RWPE1 (cell line): ENCODE results near the gene PAEP.
"Not testable (repeated sequence)": the region's sequence is repeated elsewhere in the genome, so short reads cannot be mapped to it uniquely, and the experiment has no call there.

Experiments used
- CTCF ChIA-PET: fragments of 350-600 bp; sonication (Branson Sonifier 250); formaldehyde crosslinking; extraction: SDS; loops from one replicate; lab custom pipeline; 2021; lab: Yijun Ruan, JAX
- POLR2A ChIA-PET: fragments of 400-600 bp; formaldehyde crosslinking; extraction: SDS; loops from one replicate; lab custom pipeline; 2020; ENCODE audit warnings: antibody characterized with exemption; ENCODE audit not compliant: low non-redundant PET; lab: Yijun Ruan, JAX
- DNase-seq: peaks from one replicate; pipeline ENCODE4 v3.0.0; 2012; ENCODE audit warnings: low spot score
- H3K27ac ChIP-seq: fragments of 450-650 bp; 2 replicates; pipeline ENCODE4 v1.5.1; 2017
- TF ChIP-seq, protein P1 (sequence below): fragments of 450-650 bp; conservative IDR thresholded peaks from 2 replicates; pipeline ENCODE4 v1.5.1; 2017; ENCODE audit warnings: low read depth, mild to moderate bottlenecking

PAEP gene

DNA sequence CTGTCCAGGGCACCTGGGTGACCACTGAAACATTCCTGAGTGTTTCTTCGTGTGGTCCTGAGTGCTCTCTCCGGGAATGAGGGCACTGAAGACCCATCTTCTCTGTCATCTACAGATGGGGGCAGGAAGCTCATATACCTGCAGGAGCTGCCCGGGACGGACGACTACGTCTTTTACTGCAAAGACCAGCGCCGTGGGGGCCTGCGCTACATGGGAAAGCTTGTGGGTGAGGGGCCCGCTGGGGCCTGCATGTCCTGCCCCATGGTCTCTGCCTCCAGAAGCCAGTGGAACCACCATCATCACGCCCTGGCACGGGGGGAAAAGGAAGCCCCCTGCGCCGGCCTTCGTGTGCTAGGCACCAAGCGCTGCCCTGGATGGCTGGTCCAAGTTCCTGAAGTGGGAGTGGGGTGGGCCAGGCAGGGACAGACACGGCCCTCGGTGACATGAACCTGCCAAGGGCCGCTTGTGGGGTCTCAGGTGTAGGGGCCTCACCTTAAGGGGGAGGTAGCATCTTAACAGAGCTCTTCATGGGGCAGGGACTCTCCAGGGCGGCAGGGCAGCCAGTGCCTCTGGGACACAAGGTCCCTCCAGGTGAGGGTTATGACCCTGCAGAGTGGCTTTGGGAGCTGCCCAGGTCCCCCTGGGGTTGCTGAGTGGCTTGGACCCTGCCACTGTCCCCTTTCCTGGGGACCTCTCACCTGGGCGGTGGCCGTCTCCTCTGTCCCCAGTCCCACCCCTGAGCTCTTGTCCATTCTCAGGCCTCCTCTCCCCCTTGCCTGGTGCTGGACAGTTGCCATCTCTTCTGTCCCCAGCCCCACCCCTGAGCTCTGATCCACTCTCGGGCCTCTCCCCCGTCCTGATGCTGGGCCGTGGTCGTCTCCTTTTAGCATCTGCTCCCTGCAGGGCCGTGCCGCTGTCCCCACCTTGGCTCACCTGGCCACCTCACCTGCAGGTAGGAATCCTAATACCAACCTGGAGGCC is 13.5 kb upstream of the PAEP start:
- CTCF ChIA-PET = interaction anchor here (0.6 to 0.7 kb wide), 2 partner anchors 67 to 75 kb away, joined by 3 to 4 read pairs; no protein-coding TSS in a partner anchor
- DNase-seq = no peak
- TF ChIP-seq, protein P1, sequence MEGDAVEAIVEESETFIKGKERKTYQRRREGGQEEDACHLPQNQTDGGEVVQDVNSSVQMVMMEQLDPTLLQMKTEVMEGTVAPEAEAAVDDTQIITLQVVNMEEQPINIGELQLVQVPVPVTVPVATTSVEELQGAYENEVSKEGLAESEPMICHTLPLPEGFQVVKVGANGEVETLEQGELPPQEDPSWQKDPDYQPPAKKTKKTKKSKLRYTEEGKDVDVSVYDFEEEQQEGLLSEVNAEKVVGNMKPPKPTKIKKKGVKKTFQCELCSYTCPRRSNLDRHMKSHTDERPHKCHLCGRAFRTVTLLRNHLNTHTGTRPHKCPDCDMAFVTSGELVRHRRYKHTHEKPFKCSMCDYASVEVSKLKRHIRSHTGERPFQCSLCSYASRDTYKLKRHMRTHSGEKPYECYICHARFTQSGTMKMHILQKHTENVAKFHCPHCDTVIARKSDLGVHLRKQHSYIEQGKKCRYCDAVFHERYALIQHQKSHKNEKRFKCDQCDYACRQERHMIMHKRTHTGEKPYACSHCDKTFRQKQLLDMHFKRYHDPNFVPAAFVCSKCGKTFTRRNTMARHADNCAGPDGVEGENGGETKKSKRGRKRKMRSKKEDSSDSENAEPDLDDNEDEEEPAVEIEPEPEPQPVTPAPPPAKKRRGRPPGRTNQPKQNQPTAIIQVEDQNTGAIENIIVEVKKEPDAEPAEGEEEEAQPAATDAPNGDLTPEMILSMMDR = no peak
- POLR2A ChIA-PET = no interaction called here
- H3K27ac ChIP-seq = no peak overlapping the region

DNA sequence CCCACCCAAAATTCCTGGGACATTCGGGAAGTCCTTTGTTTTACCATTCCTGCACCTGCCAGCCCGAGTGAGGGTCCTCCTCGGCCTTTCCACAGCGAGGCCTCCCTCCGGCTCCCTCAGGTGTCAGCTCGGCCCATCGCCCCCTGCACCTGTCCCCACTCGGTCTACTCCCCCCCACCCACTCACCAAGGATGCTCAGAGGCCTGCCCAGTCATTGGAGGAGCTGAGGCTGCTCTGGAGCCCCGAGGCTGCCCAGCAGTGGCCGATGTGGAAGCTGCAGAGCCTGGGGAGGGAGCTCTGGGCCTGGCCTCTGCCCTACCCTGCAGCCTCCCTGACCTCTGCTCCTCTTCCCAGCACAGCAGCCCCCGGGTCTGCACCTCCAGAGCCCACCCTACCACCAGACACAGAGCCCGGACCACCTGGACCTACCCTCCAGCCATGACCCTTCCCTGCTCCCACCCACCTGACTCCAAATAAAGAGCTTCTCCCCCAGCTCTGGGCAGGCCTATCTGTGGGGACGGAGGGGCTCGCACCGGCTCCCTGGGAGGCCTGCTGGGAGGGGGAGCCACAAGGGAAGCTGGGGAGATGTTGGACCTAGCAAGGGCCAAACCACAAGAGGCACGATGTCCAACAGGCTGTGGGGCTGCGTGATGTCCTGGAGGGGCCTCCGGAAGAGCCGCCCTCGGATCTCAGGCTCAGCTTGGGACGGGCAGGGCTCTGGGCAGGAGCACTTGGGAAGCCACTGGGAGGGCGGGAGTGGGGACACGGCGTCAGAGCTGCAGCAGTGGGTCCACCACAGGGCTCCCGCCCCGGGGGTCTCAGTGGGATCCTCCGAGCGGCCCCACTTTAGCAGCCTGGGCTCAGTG is 11.8 kb upstream of the PAEP start:
- ChIA-PET POLR2A (interaction anchor here (0.6 kb wide), 1 partner anchor 25 kb away, joined by 4 read pairs; no protein-coding TSS in a partner anchor), CTCF (interaction anchor here (0.6 kb wide), 1 partner anchor 463 kb away, joined by 3 read pairs; no protein-coding TSS in a partner anchor)
- not testable (repeated sequence) for H3K27ac ChIP-seq, DNase-seq

DNA sequence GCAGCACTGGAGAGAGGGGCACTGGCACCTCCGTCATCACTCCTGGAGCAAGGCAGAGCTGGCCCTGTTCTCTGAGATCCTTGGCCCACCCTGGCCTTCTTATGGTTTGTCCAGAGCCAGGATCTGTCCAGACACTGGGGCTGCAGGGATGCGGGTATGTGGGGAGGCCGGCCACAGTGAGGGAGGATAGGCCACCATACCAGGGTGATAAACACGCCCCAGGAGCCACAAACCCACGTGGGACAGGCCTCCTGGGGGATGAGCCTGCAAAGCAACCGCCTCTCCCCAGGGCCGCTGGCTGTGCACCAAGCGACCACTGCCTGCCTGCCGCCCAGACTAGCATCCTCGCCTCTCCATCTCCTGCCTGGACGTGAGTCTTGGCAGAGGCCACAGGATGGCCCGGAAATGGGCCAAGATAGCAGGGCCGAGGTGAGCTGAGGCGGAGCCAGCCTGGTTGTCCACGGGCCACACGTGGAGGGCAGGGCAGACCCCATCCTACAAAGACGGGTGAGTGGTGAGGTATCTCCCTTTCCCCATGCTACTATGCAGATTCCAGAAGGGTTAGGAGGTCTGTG is 11.1 kb upstream of the PAEP start:
- TF ChIP-seq, protein P1 = no peak
- ChIA-PET CTCF (interaction anchor here (0.6 kb wide), 1 partner anchor 464 kb away, joined by 3 read pairs; no protein-coding TSS in a partner anchor), POLR2A (no interaction called here)
- no peak overlapping the region for H3K27ac ChIP-seq
- DNase-seq = no peak

DNA sequence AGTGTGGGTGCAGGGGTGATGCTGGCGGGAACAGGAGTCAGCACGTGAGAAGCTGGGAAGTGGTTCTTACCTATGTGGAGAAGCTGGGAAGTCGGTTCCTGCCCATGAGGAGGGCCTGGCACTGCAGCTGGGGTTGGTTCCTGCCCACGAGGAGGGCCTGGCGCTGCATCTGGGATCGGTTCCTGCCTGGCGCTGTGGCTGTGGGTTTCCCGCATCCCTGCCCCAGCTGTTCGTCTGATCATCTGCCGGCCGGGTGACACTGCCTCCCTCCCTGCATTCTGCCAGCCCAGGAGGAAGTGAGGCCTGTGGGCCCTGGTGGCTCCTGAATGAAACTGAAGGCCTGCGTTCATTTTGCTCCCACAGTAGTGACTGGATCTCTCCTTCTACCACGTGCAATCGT is 10.5 kb upstream of the PAEP start:
- ChIA-PET POLR2A (no interaction called here), CTCF (no interaction called here)
- TF ChIP-seq, protein P1 = no peak
- no peak overlapping the region for H3K27ac ChIP-seq
- DNase-seq = no peak

DNA sequence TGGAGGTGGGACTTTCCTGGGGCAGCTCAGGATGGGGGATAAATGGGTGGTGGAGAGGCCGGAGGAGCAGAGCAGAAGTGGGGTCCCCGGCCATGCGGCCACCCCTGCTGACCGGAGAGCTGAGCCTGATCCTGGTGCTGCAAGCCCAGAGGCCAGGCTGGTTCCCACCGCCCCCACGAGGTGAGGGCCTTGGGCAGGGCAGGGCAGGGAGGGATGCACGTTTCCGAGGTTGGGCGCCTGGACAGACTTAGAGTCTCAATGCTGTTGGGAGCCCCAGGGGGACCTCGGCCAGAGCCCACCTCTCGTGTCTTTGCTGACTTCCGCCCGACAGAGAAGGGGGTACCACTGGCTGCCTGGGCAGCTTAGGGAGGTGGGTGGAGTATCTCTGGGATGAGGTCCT is 10.1 kb upstream of the PAEP start:
- POLR2A ChIA-PET = no interaction called here
- H3K27ac ChIP-seq = no peak overlapping the region
- no peak for DNase-seq
- TF ChIP-seq, protein P1 = no peak
- CTCF ChIA-PET = no interaction called here

DNA sequence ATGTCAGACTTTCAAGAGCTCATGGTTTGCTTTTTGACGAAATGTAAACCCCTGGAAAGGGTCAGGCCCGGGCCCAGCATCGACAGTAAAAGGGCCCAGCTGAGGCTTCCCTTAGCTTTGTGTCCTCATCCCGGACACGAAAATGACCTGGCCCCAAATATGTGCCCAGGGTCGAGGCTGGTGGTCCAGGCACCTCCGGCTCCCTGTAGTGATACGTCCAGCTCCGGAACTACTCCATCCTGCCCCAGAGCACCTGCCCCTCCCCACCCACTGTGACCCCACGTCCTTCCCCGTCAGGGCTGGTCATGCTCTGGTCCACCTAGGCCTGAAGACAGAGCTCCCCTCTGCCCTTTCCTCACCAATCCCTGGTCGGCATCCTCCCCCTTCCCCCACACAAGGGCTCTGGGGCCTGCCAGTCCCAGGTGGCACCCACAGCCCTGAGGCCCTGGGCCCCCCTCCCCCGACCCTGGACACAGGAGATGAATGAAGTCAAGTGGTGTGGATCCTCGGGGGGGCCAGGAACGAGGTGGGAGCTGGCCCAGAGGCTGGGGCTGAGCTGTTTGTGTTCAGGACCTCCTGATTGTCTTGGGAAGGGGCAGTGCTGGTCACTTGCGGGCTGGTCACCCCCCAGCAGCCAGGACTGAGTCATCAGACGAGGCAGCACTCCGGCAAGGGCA is 9.4 kb upstream of the PAEP start:
- POLR2A ChIA-PET = interaction anchor here (0.6 kb wide), 1 partner anchor 221 kb away, joined by 4 read pairs; no protein-coding TSS in a partner anchor
- TF ChIP-seq, protein P1 = no peak
- CTCF ChIA-PET = interaction anchor here (0.5 kb wide), 1 partner anchor 71 kb away, joined by 3 read pairs; no protein-coding TSS in a partner anchor
- no peak for DNase-seq
- no peak overlapping the region for H3K27ac ChIP-seq
